A673 (cell line): Measurements from ENCODE around the gene LRRC32. TPM values are rescaled to one million over a fixed set of nuclear protein-coding genes. Genes with fewer than 3 reads are reported as not detected.

Experiments used
- BruUV-seq: library from RNA; stranded (reverse); fragments of 400-500 nt; replicated peaks from 2 replicates; lab custom pipeline; 2021; lab: Mats Ljungman, UMichigan
- CTCF ChIA-PET: fragments of 300-600 bp; sonication (Branson Sonifier 250); formaldehyde crosslinking; loops from one replicate; lab custom pipeline; 2022; ENCODE audit warnings: antibody characterized with exemption; lab: Charles Lee
- POLR2A ChIA-PET: fragments of 300-600 bp; sonication (Branson Sonifier 250); formaldehyde crosslinking; loops from one replicate; lab custom pipeline; 2022; ENCODE audit warnings: antibody characterized with exemption; ENCODE audit not compliant: low non-redundant PET; lab: Charles Lee
- DNase-seq: peaks from one replicate; pipeline ENCODE4 v3.0.0-alpha.2; 2015; ENCODE audit warnings: low spot score
- H3K27ac ChIP-seq: fragments of 200-600 bp; sonication (generic); 2 replicates; pipeline ENCODE4 v1.5.1; 2016; ENCODE audit warnings: mixed run types, low read depth, mild to moderate bottlenecking, mixed read lengths, antibody characterized with exemption, low read length; ENCODE audit not compliant: poor library complexity, severe bottlenecking
- H3K27me3 ChIP-seq: fragments of 200-600 bp; sonication (generic); replicated peaks from 2 replicates; pipeline ENCODE4 v1.6.1; 2017; ENCODE audit warnings: mixed run types, low read depth, mild to moderate bottlenecking, mixed read lengths, antibody characterized with exemption, low read length; ENCODE audit not compliant: insufficient read depth, poor library complexity
- H3K36me3 ChIP-seq: fragments of 200-600 bp; sonication (generic); 2 replicates; pipeline ENCODE4 v1.6.1; 2016; ENCODE audit warnings: mixed run types, mild to moderate bottlenecking, mixed read lengths, antibody characterized with exemption, low read length; ENCODE audit not compliant: insufficient read depth, poor library complexity, severe bottlenecking
- H3K4me1 ChIP-seq: fragments of 200-600 bp; sonication (generic); 2 replicates; pipeline ENCODE4 v1.6.1; 2017; ENCODE audit warnings: mixed run types, mild to moderate bottlenecking, mixed read lengths, antibody characterized with exemption, low read length; ENCODE audit not compliant: insufficient read depth, poor library complexity, severe bottlenecking
- H3K4me3 ChIP-seq: fragments of 200-600 bp; sonication (generic); 2 replicates; pipeline ENCODE4 v1.5.1; 2016; ENCODE audit warnings: low read depth, mixed run types, mild to moderate bottlenecking, mixed read lengths, low read length; ENCODE audit not compliant: poor library complexity, severe bottlenecking
- H3K9me3 ChIP-seq: fragments of 200-600 bp; sonication (generic); 2 replicates; pipeline ENCODE4 v1.6.1; 2016; ENCODE audit warnings: mixed run types, low read depth, mild to moderate bottlenecking, mixed read lengths, antibody characterized with exemption, low read length; ENCODE audit not compliant: poor library complexity, severe bottlenecking
- EZH2 ChIP-seq: fragments of 200-600 bp; sonication (generic); IDR thresholded peaks from 2 replicates; pipeline ENCODE4 v1.6.1; 2017; ENCODE audit warnings: borderline replicate concordance, low read depth, mild to moderate bottlenecking, mixed read lengths, antibody characterized with exemption, low read length; ENCODE audit not compliant: poor library complexity, severe bottlenecking
- intact Hi-C: fragments of 100-400 bp; cut with micrococcal nuclease; formaldehyde crosslinking; loops from one replicate; pipeline ENCODE4 v1.10.0; 2022; ENCODE audit not compliant: unreplicated experiment
- total RNA-seq: library from RNA; stranded (reverse); gene quantifications from 2 replicates; pipeline ENCODE4 v1.2.3, GENCODE V29; 2021
- TF ChIP-seq, protein P1 (sequence below): fragments of 300-800, 200-600 bp; sonication (generic); conservative IDR thresholded peaks from 2 replicates; pipeline ENCODE4 v1.5.1; 2017; ENCODE audit warnings: low read depth, mild to moderate bottlenecking, antibody characterized with exemption, low read length, moderate library complexity, mixed read lengths

LRRC32 gene
- total RNA-seq, 1 experiment from 2014 or later, result not detected

DNA sequence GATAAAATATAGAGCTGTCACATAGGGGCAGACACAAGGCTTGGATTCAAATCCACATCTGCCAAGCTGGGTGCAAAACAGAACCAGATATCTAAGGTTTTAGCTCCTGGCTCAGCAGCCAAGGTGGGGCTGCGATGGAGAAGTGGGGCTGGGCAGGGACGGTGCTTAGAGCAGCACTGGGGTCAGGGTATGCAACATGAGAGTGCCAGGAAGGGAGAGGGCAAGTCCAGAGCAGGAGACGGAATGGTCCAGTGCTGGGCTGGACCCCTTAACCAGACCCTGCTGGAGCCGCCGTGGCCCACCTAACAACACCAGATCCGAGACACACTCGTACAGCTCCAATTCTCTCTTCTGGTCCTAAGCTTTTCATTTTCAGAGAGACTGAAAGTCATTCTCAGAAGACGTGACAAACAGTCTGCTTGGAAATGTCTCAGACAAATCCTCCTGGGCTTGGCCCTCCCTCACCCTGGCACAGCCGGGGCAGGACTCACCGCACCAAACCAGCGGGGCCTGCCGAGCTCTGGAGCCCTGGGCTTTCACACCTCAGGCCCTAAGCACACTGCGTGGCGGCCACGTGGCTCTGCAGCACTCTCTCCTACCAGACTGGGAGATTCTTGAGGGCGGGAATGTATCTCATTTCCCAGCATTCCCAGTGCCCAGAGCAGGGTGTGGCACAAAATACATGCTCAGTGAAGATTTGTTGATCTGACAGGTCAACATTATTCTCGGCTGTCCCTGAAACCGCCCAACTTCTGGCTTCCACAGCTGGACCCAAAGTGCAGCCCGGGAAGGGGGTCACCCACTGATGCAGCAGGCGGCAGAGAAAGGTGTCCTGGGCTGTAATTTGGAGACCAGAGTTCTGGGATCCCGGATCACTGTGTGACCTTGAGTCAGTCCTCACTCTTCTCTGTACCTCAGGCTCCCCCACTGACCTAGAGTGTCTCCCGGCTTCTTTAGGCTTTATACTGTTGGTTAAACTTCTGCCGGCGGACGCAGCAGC lies 11.6 kb downstream of the LRRC32 start:
- TF ChIP-seq, protein P1, sequence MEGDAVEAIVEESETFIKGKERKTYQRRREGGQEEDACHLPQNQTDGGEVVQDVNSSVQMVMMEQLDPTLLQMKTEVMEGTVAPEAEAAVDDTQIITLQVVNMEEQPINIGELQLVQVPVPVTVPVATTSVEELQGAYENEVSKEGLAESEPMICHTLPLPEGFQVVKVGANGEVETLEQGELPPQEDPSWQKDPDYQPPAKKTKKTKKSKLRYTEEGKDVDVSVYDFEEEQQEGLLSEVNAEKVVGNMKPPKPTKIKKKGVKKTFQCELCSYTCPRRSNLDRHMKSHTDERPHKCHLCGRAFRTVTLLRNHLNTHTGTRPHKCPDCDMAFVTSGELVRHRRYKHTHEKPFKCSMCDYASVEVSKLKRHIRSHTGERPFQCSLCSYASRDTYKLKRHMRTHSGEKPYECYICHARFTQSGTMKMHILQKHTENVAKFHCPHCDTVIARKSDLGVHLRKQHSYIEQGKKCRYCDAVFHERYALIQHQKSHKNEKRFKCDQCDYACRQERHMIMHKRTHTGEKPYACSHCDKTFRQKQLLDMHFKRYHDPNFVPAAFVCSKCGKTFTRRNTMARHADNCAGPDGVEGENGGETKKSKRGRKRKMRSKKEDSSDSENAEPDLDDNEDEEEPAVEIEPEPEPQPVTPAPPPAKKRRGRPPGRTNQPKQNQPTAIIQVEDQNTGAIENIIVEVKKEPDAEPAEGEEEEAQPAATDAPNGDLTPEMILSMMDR, result no peak
- TF ChIP-seq EZH2, result no peak

DNA sequence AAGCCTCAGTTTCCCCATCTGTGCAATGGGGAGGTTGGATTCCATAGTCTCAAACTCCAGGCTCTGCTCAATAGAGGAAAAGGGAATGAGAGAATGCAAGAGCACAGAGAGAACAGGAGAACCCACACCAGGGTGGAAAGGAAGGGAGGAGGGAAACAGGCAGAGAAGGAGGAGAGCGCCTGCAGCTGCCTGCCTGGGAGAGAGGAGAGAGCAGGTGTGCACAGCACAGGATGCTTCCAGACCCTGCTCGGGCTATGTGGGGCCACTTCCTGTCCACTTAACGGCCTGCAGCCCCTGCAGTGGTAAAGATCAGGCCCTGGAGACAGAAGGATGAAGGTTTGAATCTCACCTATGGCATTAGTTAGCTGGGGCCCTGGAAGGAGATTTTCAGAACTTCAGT lies 12.3 kb downstream of the LRRC32 start:
- BruUV-seq, result no TSS peak
- no peak overlapping the region for H3K27ac ChIP-seq
- no peak for DNase-seq
- no peaks in the 10 kb centered on the region for H3K27me3 ChIP-seq
- no peak overlapping the region for H3K4me3 ChIP-seq
- H3K36me3 ChIP-seq, result no peaks in the 10 kb centered on the region
- TF ChIP-seq, protein P1, result no peak
- TF ChIP-seq EZH2, result no peak
- ChIA-PET CTCF (interaction anchor here (1.0 kb wide), 1 partner anchor 22 kb away, joined by 3 read pairs; no protein-coding TSS in a partner anchor), POLR2A (no interaction called here)
- intact Hi-C loops, result no loop called here
- H3K4me1 ChIP-seq, result no peaks in the 10 kb centered on the region
- H3K9me3 ChIP-seq, result no peaks in the 10 kb centered on the region

More for the DNA sequence above, 11.6 kb downstream of the LRRC32 start:
- Histone ChIP-seq H3K4me1 (no peaks in the 10 kb centered on the region), H3K36me3 (no peaks in the 10 kb centered on the region), H3K27me3 (no peaks in the 10 kb centered on the region), H3K9me3 (no peaks in the 10 kb centered on the region), H3K4me3 (no peak overlapping the region), H3K27ac (no peak overlapping the region)
- ChIA-PET POLR2A (interaction anchor here (0.6 kb wide), 1 partner anchor 140 kb away, joined by 4 read pairs; no protein-coding TSS in a partner anchor), CTCF (no interaction called here)
- DNase-seq, result no peak
- BruUV-seq, result no TSS peak
- intact Hi-C loops, result no loop called here

DNA sequence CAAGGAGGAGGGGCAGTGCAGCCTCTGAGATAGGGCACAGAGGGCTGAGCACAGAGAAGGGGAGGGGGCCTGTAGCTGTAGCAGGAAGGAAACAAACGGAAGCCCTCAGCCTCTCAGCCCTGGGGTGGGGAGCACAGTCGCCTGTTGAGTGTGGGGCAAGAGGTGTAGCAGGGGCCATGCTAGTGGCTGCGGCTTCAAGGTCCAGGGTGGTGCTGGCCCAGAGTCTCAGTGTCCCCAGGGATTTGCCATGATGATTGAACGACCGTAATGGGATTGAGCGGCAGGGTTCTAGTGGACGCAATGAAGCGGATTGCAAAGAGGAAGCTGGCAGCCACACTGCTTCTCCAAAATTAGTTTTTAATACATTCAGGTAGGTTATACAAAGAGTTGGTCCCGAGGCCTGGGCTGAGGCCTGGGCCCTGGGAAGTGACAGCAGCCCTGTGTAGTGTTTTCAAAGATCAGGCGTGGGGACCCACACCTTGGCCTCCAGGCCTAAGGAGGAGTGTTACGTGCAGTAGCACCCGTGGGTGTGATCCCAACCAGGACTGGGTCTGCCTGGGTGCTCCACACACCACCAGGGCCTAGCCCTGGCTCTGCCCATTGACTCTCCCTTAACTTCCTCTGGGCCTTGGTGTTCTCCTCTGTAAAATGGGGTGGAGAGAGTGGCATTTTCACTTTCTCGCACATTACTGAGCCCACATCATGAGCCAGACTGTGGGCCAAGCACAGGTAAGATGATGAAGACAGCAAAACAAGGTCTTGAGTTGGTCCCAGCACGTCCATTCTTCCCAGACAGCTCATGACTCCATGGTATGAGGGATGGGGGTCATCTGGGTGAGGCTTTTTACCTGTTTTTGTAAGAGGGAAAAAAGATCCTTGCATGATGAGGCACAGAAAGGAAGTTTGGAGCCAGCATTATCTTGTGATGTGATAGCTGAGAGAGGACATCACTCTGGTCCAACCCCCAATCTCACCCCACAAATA lies 13.1 kb downstream of the LRRC32 start:
- Histone ChIP-seq H3K27me3 (no peaks in the 10 kb centered on the region), H3K4me1 (no peaks in the 10 kb centered on the region), H3K27ac (no peak overlapping the region), H3K36me3 (no peaks in the 10 kb centered on the region), H3K9me3 (no peaks in the 10 kb centered on the region), H3K4me3 (no peak overlapping the region)
- no peak for DNase-seq
- no TSS peak for BruUV-seq
- intact Hi-C loops, result no loop called here
- TF ChIP-seq, protein P1, result no peak
- no peak for TF ChIP-seq EZH2
- CTCF ChIA-PET, result interaction anchor here (1.0 kb wide), 1 partner anchor 23 kb away, joined by 3 read pairs; no protein-coding TSS in a partner anchor
- POLR2A ChIA-PET, result no interaction called here
